HepG2 (cell line): ENCODE data around the gene ISLR.
"Not testable (repeated sequence)": the region's sequence is repeated elsewhere in the genome, so short reads cannot be mapped to it uniquely, and the experiment has no call there.

Experiments used
- CTCF ChIP-seq: sonication (generic); formaldehyde crosslinking; IDR thresholded peaks from 2 replicates; pipeline ENCODE4 v1.5.0; 2020; ENCODE audit warnings: mild to moderate bottlenecking, missing genetic modification reagents, moderate library complexity
- IRF1 ChIP-seq: sonication (generic); formaldehyde crosslinking; IDR thresholded peaks from 2 replicates; pipeline ENCODE4 v1.4.0; 2020; ENCODE audit warnings: low read depth, mild to moderate bottlenecking, missing genetic modification reagents
- POLR2A ChIP-seq, 2 experiments: IDR thresholded peaks; 2 replicates each; pipeline ENCODE4 v1.6.1; 2011; ENCODE audit warnings: low read depth in 2 of 2, low read length in 2 of 2, mild to moderate bottlenecking in 1 of 2, moderate library complexity in 1 of 2; ENCODE audit not compliant: insufficient read depth in 1 of 2
- YY1 ChIP-seq: IDR thresholded peaks from 2 replicates; pipeline ENCODE4 v1.6.1; 2011; ENCODE audit warnings: low read length, low read depth, moderate library complexity, mild to moderate bottlenecking; ENCODE audit not compliant: insufficient read depth, insufficient replicate concordance

- TF ChIP-seq POLR2A (IDR thresholded peaks at IDR 0.05; ENCODE audit: insufficient read depth in 1 of 2, low read depth in 2 of 2, low read length in 2 of 2); YY1; IRF1 (CRISPR knock-in tag); CTCF: not testable (repeated sequence)
Observed at GRCh38 chr15:74162195-74162536, 11.3 kb upstream of the ISLR start.
